GM18520 (cell line): Measurements from ENCODE around the gene PLTP.

Experiments used
- ATAC-seq: cut with Tn5 transposase; IDR thresholded peaks from one replicate; pipeline ENCODE4 v1.9.1; 2021; ENCODE audit not compliant: unreplicated experiment

PLTP gene

DNA sequence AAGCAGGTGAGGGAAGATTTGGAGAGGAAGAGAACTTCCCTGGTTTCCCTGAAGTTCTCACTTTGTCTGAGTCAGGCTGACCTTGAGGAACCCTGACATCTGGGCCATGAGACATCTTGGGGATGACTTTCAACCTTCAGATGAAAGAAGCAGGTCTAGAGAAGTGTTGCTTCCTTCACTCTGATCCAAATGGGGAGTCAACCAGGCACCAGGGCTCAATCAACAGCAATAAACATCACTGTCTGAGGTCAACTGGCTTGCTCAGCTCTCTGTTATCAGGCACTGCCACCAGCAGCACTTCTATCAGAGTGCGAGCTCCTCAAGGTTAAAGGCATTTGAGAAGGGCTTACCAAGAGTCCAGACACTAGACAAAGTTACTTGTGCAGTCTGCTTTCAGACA is 61.0 kb downstream of the PLTP start:
- ATAC-seq = no peak

DNA sequence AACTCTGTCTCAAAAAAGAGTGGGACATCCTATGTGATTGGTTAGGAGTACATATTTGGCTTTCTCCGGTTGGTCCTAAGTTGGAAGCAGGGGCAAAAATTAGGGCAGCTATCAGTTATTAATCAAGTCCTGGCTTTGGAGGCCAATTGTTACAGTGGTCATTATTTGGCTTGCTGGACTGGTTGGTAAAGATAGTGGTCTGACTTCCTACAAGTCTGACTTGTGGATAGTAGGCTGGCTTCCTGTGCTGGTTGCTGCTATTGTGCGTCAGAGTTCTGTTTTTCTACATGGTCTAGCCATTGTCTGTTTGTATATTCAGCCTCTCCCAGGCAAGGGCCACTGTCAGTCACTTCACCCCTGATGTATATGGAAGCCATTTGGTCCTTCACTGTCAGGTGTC is 61.7 kb downstream of the PLTP start:
- no peak for ATAC-seq

GRCh38 chr20:45848969-45849582 is 62.9 kb downstream of the PLTP start:
- no peak for ATAC-seq
